Activated CD4-positive, alpha-beta T cell treated with anti-CD3 and anti-CD28 coated beads, Interleukin-2, amount 50 U/mL, for 1 hour (primary cell): ENCODE data around the gene MINDY4.

ENCODE experiments used
- DNase-seq: peaks from one replicate; pipeline ENCODE4 v3.0.0-alpha.2; 2020

The MINDY4 gene

DNA sequence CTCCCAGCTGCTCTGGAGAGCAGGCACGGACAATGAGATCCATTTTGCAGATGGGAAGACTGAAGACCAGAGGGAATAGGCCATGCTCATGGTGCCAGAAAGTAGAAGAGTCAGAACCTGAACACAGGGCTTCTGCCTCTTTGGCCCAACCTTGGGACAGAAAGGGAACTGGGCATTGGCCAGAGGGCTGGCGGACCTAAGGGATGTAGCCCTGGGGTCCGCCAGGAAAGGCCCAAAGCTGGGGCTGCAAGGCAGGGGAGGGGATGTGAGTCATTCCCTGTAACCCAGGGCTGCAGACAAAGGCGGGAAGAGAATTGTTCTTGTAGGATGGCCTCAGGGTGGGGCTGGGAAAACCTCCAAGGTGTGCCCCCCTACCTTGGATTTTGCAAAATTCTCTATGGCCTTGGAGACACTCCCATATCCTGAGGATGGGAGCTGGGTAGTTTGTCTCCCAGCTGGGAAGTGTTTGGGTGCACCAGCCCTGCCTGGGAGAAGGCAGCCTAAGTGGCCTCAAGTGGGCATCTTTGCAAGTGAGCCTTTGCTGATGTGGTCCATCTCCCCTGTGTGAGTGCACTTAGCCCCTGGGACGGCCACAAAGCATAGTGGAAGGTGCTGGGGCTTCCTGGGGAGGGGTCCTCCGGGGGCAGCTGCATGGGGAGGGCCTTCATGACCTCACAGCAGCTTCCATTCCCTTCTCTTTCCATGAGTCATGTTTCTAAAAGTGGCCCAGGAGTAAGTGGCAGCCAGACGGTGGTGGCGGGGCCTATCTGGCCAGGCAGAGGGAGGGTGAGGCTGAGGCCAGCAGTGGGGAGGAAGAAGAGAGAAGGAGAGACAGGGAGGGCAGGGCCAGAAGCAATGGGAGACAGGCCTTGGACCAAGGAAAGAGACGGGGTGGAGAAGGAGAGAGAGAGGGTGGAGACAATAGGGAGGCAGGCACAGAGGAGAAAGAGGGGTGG, 149.6 kb downstream of the MINDY4 start:
- DNase-seq: no peak

DNA sequence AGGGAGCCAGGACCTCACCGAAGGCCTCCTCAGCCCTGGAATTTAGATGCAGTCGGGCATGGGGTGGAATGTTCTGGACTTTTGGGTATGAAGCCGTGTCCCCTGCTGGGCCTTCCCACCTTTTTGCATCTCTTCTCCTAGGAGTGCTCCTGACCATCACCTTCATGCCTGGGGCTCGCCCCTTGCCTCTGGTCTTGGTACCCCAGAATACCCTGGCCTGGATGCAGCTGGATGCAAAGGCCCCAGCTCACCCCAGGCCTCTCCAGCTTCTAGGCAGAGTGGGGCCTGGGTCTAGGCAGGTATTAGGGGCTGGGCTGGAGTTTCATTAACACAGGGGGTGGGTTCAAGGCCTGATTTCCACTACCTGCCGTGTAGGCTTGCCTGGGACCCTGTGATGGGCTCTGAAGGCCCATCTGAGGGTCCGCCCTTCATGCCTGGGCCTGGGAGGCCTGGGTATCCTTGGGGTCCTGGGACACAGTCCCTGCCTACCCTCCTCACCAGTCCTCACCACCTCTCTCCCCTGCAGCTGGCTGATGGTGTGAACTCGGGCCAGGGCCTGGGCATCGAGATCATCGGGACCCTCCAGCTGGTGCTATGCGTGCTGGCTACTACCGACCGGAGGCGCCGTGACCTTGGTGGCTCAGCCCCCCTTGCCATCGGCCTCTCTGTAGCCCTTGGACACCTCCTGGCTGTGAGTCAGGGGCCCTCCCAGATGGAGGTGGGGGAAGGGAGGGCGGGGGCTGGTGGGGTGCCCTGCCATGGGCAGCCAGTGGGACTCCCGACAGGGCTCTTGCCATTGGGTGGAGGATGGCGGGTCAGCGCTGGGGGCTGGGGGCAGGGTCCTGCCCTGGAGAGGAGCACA, 150.6 kb downstream of the MINDY4 start:
- DNase-seq: no peak

DNA sequence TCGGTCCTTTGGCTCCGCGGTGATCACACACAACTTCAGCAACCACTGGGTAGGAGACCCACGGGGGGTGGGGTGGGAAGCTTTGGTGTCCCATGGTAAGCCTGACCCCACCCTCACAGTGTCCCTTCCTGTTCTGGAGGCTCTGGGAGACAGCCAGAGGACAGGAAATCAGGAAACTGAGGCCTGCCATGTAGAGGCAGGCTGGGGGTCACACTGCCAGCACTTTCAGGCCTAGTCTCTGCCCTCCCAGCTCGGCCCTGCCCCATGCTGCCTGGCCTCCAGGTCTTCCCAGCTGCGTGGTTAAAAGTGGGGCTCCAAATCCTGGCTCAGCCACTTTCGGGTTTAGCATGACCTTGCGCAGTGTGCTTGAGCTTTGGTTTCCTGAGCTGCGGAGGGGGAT, 151.4 kb downstream of the MINDY4 start:
- DNase-seq: no peak

DNA sequence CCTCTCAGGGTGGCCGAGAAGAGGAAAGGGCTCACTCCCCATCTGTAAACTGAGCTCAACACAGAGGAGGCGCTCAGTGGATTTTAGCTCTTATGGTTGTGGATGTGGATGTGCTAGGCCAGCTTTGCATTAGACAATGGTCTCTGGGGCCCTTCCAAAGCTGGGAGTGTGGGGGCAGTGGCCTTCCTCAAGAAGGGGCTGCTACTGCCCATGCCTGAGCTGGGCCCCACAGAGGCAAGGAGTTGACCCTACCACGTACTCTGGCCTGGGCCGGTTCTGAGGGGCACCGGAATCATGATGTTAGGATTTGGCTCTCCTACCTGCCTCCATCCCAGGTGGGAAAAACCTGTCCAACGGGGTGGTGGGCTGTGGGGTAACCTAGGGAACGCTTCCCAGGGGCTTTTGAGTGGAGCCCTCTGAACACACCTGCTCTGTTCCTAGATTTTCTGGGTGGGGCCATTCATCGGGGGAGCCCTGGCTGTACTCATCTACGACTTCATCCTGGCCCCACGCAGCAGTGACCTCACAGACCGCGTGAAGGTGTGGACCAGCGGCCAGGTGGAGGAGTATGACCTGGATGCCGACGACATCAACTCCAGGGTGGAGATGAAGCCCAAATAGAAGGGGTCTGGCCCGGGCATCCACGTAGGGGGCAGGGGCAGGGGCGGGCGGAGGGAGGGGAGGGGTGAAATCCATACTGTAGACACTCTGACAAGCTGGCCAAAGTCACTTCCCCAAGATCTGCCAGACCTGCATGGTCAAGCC, 152.0 kb downstream of the MINDY4 start:
- DNase-seq: no peak

DNA sequence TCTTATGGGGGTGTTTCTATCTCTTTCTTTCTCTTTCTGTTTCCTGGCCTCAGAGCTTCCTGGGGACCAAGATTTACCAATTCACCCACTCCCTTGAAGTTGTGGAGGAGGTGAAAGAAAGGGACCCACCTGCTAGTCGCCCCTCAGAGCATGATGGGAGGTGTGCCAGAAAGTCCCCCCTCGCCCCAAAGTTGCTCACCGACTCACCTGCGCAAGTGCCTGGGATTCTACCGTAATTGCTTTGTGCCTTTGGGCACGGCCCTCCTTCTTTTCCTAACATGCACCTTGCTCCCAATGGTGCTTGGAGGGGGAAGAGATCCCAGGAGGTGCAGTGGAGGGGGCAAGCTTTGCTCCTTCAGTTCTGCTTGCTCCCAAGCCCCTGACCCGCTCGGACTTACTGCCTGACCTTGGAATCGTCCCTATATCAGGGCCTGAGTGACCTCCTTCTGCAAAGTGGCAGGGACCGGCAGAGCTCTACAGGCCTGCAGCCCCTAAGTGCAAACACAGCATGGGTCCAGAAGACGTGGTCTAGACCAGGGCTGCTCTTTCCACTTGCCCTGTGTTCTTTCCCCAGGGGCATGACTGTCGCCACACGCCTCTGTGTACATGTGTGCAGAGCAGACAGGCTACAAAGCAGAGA, 152.7 kb downstream of the MINDY4 start:
- DNase-seq: no peak

DNA sequence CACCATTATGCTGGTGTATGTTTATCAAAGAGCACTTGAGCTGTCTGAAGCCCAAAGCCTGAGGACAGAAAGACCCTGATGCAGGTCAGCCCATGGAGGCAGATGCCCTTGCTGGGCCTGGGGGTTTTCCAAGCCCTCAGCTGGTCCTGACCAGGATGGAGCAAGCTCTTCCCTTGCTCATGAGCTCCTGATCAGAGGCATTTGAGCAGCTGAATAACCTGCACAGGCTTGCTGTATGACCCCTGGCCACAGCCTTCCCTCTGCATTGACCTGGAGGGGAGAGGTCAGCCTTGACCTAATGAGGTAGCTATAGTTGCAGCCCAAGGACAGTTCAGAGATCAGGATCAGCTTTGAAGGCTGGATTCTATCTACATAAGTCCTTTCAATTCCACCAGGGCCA, 153.4 kb downstream of the MINDY4 start:
- no peak for DNase-seq

DNA sequence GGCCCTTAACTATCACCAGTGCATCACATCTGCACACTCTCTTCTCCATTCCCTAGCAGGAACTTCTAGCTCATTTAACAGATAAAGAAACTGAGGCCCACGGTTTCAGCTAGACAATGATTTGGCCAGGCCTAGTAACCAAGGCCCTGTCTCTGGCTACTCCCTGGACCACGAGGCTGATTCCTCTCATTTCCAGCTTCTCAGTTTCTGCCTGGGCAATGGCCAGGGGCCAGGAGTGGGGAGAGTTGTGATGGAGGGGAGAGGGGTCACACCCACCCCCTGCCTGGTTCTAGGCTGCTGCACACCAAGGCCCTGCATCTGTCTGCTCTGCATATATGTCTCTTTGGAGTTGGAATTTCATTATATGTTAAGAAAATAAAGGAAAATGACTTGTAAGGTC, 153.9 kb downstream of the MINDY4 start:
- no peak for DNase-seq

DNA sequence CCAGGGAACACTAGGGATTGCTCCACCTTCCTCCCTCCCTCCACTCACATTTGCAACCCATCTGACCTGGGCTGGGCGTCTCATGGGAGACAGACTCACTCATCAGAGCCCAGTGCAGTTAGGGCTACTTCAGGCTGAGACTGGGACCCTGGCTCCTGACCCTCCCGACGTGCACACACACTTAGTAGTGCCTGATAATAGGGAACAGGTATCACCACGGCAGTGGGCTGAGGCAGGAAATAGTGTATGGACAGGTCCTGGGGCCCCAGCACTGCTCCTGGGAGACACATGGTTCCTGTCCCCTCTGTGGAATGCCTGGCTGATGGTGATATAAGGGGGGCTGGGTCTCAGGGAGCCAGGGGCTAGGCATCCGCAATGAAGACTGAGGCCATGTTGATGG, 154.7 kb downstream of the MINDY4 start:
- no peak for DNase-seq

DNA sequence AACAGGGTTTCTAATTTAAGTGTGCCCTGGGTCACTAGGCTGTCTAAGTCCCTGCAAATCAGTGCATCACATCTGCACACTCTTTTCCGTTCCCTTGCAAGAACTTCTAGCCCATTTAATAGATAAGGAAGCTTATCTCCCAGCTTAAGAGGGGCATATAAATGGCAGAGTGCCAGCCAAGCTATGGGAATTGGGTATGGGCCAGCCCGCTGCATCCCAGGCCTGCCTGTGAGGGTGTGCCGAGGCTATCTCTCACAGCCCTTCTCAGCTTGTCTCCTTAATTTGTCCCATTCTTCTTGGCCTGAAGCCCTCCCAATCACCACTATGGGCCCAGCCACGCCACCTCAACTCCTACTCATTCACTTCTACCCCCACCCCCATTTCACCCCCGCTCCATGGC, 155.1 kb downstream of the MINDY4 start:
- no peak for DNase-seq

DNA sequence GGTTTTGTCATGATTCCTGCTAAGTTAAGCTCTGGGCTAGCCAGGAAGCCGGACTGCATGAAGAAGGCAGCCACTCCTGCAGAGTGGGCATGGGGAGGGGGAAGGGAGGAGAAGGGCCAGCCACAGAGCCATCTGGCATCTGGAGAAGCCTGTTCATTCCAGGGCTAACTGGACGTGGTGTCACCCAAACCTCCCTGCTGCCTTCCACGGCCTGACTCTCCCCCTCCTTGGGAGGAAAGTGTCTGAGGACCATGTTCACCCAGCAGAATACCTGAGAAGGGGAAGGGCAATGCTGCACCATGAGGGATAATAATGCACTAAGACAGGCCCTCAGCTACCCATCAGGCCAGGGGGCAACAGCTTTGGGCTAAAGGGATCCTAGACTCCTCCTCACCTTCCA, 155.8 kb downstream of the MINDY4 start:
- no peak for DNase-seq

DNA sequence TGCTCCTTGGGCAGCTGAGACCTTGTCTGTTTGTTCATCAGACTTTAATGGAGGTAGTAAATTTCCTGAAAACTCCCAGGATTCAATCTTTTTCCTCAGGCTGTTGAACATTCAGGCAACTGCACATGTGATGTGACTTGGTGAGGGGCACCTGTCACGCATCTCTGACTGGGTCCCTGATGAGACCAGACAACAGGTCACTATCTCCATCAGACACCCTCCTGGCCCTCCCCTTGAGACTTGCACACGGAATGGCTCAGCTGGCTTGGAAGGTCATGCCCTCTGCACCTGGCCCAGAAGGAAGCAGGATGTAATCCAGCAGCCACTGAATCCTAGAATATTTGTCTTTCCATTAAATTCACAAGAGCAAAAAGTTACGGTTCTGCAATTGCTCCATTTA, 156.3 kb downstream of the MINDY4 start:
- DNase-seq: no peak

DNA sequence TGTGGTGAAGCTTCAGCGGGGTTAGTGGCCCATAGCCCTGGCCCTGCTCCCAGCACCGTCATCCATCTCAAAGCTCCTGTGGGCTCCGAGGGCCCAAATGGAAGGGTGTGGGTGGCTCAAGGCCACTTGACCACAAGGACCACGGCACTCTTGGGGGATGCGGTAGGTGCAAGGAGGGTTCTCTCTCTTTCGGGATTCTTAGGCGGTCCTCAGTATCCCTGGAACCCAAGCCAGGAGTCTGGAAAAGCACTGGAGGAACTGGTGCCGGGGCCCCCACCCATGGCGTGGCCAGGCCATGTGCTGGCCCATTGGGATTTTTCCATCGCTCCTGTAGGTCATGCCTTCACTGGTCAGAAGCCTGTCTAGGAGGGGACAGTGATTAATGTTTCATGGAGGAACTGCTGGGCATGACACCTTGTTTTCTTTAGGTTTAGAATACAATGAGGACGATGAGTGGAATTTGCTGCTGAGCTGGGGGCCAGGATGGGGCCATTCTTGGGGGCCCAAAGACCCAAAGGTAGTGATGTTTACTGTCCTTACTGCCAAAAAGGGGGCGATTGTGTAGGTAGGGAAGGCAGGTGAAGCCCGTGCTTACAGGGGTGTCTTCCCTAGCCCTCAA, 157.1 kb downstream of the MINDY4 start:
- DNase-seq: no peak

DNA sequence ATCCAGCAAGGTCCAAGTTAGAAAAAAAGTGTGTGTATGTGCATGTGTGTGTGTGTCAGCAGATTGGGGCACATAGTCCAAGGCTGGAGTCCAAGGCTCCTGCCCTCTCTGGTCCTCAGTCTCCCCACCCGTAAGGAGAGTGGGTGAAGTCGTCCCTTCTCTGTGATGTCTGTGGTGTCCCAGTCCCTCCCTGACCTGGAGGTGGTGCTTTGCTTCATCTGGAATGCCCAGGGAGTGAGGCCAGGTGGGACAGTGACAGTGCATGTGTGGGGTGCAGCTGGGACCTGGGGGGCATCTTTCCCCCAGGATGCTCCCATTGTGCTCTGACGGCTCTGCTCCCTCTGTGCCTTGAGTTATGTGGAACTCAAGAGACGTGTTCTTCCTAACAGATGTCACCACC, 158.5 kb downstream of the MINDY4 start:
- DNase-seq: no peak

DNA sequence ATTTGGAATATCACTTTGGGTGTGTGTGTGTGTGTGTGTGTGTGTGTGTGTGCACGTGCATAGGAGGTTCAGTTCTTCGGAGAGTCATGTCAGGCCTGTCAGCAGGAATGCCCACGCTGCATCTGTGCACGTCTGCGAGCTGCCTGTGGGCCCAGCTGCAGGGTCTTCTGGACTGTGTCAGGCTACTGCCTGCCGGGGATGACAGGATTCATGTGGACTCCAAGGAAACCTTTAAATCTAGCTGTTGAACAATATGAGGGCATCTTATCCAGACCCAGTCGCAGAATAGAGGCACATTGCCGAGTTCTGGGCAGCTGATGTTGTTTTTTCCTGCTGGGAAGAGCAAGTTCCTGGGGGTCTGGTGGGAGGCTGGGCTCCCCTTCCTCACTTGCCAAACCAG, 159.4 kb downstream of the MINDY4 start:
- DNase-seq: no peak

DNA sequence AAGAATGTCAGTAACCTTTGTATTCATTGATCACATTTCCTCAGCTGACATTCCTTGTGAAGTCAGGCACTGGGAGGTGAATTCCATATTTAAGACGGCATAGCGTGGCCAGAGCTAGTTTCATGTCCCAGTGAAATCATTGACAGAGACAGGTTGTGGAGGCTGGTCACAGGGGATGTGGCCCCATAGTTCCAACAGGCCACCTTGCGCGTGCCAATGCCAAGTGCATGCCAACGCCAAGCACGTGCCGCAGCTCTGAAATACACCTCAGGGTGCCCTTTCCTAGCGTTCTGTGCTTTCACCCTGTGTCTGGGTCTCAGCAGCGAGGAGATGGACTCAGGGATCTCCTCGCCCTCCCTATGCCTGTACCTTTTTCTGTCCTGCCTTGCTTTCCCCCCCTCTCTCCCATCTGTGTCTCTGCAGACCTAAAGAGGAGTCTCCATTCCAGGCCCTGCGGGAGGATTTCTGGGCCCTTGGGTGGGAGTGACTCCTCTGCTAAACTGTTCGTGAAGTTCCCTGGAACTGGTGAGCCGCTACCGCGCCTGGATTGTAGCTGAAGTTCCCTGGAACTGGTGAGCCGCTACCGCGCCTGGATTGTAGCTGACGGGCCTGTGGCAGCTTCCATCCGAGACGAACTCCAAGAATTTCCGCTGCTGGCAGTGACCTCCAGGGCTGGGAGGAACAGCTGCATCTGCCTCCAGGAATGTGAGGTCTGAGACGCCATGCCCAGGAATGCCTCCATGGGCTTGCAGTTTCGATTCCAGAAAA, 160.1 kb downstream of the MINDY4 start:
- DNase-seq: no peak

DNA sequence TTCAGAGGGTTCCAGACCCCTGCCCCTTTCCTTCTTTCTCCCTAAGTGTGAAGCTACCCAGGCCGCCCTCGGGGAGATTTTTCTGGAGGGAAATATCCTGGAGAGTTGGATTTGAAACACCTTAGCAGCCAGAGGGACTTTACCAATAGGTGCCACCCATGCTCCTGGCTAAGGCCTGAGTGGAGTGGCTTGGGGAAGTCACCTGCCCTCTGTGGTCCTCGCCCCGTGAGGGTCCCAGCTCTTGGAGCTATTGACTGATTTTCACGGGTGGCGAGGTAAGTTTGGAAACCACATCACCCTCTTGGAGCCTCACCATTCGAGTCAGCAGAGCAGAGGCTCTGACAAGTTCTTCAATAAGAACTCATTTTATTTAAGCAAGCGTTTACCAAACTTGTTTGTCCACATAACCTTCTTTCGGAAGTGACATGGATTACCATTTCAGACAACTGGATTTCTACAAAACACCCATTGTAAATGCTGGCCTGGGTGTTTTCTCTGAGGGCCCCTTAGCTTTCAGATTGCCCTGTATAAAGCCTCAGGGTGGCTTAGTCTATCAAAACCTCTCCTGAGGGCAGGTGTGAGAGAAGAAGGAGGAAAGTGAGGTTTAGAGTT, 160.8 kb downstream of the MINDY4 start:
- no peak for DNase-seq

DNA sequence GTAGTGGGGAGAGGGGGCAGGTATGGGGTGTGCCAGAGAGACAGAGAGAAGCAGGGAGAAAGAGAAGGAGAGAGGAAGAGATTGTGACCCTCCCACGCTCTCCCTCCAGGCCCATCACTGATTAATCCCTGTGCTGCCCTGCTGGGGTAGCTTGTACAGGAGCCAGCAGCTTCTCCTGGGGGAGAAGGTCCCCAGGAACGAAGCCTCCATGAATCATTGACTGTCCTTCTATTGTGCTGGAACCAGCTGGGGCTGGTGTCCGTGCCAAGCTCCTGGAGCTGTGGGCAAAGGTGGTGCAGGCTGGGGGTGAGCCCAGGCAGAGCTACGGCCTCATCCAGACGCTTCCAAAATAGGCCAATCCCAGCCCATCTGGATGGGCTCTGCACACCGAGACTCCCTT, 161.3 kb downstream of the MINDY4 start:
- no peak for DNase-seq

DNA sequence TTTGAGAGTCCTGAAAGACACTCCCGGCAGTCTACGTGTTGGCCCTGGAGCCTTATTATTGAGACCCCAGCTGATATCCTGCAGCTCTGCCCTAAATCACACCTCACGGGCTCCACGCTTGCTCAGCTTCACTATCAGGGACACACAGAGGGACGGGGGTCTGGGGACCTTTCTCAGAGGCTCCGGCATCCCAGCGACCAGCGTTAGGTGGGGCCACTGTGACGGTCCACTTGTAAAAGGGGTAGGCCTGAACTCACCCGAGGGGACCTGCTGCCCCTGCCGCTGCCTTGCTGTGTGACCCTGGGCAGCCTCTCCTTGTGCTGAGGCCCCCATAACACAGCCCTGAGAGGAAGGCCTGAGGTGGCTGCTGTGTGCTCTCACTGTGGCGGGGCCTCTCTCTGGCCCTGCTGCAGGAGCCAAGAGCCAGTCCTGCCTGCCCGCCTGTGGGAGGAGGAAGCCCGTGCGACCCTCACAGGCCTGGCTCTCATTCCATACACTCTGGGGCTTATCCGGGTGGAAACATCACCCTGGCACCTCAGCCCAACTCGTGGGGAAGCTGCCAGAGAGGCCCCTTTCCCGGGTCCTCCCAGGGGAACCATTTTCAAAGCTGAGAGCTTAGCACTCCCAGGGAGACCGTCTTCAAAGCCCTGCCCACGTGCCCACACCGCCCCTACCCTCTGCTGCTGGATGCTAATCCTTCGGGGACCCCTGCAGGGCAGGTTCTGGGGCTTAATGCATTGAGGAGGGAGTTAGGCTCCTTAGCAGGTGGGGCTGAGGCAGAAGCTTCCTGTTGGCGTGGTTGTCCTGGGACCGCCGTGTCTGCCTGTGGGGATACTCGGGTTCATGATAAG, 162.1 kb downstream of the MINDY4 start:
- no peak for DNase-seq

DNA sequence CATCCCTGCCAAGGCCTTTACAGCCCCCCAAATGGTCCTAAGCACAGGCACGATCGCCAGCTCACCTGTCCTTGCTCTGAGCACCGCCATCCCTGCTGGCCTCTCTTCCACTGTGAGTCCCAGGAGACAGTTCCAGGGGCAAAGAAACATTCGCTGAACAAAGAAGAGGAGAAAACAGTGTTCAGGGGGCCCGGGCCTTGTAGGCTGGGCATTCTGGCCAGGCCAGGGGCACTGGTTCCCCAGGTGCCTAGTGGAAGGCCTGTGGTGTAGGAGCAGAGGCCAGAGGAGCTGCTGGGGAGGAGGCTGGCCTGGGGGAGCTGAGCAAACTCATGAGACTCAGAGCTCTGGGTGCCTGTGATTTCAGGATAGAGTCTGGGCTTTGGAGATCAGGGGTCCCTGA, 163.0 kb downstream of the MINDY4 start:
- DNase-seq: no peak
